Measurements from ENCODE around the gene CD83.
A peak's percentile ranks its signal among the peaks of the same experiment; 100 is the strongest.

The CD83 gene

DNA sequence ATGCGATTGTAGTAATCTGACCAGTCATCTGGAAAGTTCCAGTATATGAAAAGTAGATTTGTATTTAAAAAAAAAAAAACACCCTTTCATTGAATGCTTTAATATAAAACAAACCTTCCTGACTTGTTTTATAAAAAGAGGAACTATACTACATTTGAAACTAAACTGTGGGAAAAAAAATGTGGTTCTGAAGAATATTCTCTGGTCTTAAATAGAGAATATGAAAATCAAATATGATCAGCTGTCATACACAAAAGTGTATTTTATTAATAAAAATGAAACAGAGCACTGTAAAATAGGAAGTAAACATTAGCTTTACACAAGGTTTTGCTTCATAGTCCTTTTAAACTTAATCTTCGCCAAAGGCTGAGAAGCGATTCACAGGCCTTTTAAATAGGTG, 25.3 kb upstream of the CD83 start:
- no peak for TF ChIP-seq CTCF (IDR thresholded peaks at IDR 0.05; ENCODE audit: insufficient read depth, missing control alignments)
- FAIRE-seq (no peak), DNase-seq (ENCODE audit: insufficient read length, low spot score) (no peak)

GRCh38 chr6:14092838-14093789, 24.5 kb upstream of the CD83 start:
- no peak for FAIRE-seq
- DNase-seq (ENCODE audit: insufficient read length, low spot score): no peak
- no peak for TF ChIP-seq CTCF (IDR thresholded peaks at IDR 0.05; ENCODE audit: insufficient read depth, missing control alignments)

- FAIRE-seq (no peak), DNase-seq (ENCODE audit: insufficient read length, low spot score) (no peak)
- no peak for TF ChIP-seq CTCF (IDR thresholded peaks at IDR 0.05; ENCODE audit: insufficient read depth, missing control alignments)
These were observed 22.9 kb upstream of the CD83 start for GRCh38 chr6:14094721-14095120.

DNA sequence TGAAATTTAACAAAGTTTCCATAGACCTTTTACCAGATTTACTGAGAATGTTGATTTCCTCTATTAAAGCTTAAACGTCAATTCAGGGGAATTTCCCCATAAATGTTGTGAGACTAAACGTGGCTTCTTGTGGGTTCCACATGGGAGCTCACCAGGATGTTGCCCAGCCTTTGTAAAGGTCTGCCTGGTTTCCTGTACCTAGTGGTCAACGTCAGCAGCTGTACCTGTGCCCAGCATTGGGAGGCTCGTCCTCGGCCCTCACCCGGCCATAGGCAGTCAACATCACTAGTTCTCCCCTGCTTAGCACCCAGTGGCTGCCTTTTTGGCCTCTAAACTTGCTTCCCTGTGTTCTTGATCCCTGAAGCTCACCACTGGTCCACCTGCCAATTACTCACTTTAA, 22.1 kb upstream of the CD83 start:
- DNase-seq (ENCODE audit: insufficient read length, low spot score) (no peak), FAIRE-seq (no peak)
- no peak for TF ChIP-seq CTCF (IDR thresholded peaks at IDR 0.05; ENCODE audit: insufficient read depth, missing control alignments)

DNA sequence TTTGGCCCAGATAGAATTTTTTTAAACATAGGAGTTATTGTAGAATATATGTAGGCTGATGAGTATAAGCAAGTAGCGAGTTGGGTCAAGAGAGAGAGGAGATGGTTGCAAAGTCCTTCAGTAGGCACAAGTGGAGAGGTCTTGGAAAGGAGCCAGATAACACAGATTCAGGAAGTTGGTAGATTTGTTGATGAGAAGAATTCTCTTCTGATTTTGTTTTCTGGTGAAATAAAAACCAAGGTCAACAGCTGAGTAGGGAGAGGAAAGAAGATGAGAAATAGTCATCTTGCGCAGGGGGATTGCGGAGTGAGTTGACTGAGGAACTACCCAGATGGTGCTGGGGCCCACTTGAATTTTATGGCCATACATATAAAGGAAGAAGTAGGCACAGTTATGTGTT, 17.4 kb upstream of the CD83 start:
- DNase-seq (ENCODE audit: insufficient read length, low spot score): no peak
- no peak for TF ChIP-seq CTCF (IDR thresholded peaks at IDR 0.05; ENCODE audit: insufficient read depth, missing control alignments)
- FAIRE-seq: no peak

GRCh38 chr6:14100966-14101365, 16.6 kb upstream of the CD83 start:
- peak; percentile 60 for FAIRE-seq
- peak; percentile 23 for DNase-seq (ENCODE audit: insufficient read length, low spot score)
- TF ChIP-seq CTCF (IDR thresholded peaks at IDR 0.05; ENCODE audit: insufficient read depth, missing control alignments): no peak

DNA sequence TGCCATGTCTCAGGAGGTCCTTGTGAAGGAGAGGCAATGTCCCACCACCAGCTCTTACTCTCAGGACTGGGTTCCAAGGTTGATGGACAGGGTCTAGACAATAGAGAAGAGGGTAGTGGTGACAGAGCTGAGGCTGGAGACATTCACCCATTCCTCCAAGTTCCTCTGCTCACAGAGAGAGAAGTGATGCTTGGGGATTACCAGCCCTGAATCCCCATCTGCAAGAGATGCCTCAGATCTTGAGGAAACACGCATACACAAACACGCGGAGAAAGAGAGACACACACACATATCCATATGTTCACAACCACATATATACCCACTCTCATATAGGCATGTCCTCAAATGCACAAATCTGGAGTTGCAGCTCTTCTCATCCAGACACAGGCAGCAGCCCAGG, 15.2 kb upstream of the CD83 start:
- no peak for TF ChIP-seq CTCF (IDR thresholded peaks at IDR 0.05; ENCODE audit: insufficient read depth, missing control alignments)
- DNase-seq (ENCODE audit: insufficient read length, low spot score) (no peak), FAIRE-seq (no peak)

All from D721Med (cell line).